ENCODE data around the gene DDX39A. TPM values are rescaled to one million over a fixed set of nuclear protein-coding genes. Genes with fewer than 3 reads are reported as not detected.

DDX39A gene
- total and polyA plus RNA-seq, 3 donors from 2014 or later: 218 to 323 (median 295) TPM

DNA sequence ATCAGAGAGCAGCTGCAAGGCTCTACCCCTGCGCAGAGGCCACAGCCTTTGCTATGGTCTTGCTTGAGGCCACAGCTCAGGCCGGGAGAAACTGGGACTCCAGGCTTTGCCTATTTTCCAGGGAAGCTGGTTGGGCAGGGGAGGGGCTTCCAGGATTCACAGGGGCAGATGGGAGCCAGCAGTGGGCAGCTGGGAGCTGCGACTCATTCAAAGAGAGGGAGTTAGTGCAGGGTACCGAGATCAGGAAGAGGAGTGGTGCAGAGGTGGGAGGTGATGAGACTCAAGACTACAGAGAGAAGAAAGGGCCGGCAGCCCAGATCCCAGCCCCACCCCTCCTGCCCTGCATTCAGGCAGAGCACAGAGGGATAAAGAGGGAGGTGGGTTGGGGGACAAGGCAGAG is 25.8 kb downstream of the DDX39A start:
- no peaks in the 10 kb centered on the region for H3K9me3 ChIP-seq
- no peak overlapping the region for H3K4me3 ChIP-seq
- DNase-seq: no peak
- 78 to 83% methylated on average over 5 of the region's 5 CpGs for WGBS, 2 donors
- intact Hi-C loops (cut with DNase I; ENCODE audit: low total_unique reads): no loop called here
- H3K4me1 ChIP-seq: no peaks in the 10 kb centered on the region
- no peaks in the 10 kb centered on the region for H3K36me3 ChIP-seq (ENCODE audit: low read depth, missing control alignments)
- TF ChIP-seq, protein P1, sequence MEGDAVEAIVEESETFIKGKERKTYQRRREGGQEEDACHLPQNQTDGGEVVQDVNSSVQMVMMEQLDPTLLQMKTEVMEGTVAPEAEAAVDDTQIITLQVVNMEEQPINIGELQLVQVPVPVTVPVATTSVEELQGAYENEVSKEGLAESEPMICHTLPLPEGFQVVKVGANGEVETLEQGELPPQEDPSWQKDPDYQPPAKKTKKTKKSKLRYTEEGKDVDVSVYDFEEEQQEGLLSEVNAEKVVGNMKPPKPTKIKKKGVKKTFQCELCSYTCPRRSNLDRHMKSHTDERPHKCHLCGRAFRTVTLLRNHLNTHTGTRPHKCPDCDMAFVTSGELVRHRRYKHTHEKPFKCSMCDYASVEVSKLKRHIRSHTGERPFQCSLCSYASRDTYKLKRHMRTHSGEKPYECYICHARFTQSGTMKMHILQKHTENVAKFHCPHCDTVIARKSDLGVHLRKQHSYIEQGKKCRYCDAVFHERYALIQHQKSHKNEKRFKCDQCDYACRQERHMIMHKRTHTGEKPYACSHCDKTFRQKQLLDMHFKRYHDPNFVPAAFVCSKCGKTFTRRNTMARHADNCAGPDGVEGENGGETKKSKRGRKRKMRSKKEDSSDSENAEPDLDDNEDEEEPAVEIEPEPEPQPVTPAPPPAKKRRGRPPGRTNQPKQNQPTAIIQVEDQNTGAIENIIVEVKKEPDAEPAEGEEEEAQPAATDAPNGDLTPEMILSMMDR (IDR thresholded peaks at IDR 0.05): no peak
- TF ChIP-seq POLR2A (IDR thresholded peaks at IDR 0.05): no peak
- no peak overlapping the region for H3K27ac ChIP-seq
- H3K27me3 ChIP-seq: no peaks in the 10 kb centered on the region

DNA sequence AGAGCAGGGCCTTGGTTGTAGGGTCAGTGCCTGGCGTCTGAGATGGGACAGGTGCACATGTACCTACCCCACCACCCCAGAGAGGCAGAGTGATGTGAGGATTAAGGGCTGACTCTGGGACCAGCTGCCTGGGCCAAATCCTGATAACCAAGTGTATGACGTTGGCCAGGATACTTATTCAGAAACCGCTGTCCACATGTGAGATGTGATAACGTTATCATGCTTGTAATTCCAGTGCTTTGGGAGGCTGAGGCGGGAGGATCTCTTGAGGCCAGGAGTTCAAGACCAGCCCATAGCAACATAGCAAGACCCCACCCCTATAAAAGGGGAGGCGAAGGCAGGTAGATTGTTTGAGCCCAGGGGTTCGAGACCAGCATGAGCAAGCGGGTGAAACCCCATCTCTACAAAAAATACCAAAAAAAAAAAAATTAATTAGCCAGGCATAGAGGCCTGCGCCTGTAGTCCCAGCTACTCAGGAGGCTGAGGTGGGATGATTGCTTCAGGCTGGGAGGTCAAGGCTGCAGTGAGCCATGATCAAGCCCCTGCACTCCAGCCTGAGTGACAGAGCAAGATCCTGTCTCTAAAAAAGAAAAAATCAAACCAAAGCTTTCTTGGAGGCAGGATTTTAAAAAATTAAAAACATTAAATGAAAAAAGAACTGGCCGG is 27.9 kb downstream of the DDX39A start:
- Histone ChIP-seq H3K9me3 (no peaks in the 10 kb centered on the region), H3K36me3 (ENCODE audit: low read depth, missing control alignments) (no peaks in the 10 kb centered on the region), H3K4me1 (no peaks in the 10 kb centered on the region), H3K27ac (no peak overlapping the region), H3K4me3 (no peak overlapping the region), H3K27me3 (no peaks in the 10 kb centered on the region)
- intact Hi-C loops (cut with DNase I; ENCODE audit: low total_unique reads): no loop called here
- no peak for TF ChIP-seq POLR2A (IDR thresholded peaks at IDR 0.05)
- TF ChIP-seq, protein P1 (IDR thresholded peaks at IDR 0.05): no peak
- WGBS, 2 donors: 81 to 82% methylated on average over 10 of the region's 10 CpGs
- no peak for DNase-seq

DNA sequence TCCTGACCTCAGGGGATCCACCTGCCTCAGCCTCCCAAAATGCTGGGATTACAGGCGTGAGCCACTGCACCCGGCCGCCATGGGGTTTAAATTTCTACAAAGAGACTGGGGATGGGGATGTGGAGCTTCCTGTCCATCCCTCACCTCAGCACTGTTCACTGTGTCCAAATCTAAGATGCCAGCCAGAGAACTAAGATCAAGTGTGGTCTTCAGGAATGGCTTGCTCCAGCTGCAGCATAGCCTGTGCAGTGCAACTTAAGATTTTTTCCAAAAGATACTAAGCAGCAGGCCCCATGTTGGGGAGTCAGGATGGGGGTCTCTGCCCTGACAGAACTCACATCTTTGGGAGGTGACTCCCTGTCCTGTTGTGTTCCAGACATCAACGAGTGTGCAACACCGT is 28.6 kb downstream of the DDX39A start:
- no peak overlapping the region for H3K27ac ChIP-seq
- no peaks in the 10 kb centered on the region for H3K4me1 ChIP-seq
- no peaks in the 10 kb centered on the region for H3K9me3 ChIP-seq
- no peaks in the 10 kb centered on the region for H3K27me3 ChIP-seq
- 98% methylated on average over 5 of the region's 5 CpGs for WGBS, 2 donors
- DNase-seq: no peak
- intact Hi-C loops (cut with DNase I; ENCODE audit: low total_unique reads): no loop called here
- H3K36me3 ChIP-seq (ENCODE audit: low read depth, missing control alignments): no peaks in the 10 kb centered on the region
- no peak overlapping the region for H3K4me3 ChIP-seq
- TF ChIP-seq POLR2A (IDR thresholded peaks at IDR 0.05): no peak
- TF ChIP-seq, protein P1 (IDR thresholded peaks at IDR 0.05): no peak

DNA sequence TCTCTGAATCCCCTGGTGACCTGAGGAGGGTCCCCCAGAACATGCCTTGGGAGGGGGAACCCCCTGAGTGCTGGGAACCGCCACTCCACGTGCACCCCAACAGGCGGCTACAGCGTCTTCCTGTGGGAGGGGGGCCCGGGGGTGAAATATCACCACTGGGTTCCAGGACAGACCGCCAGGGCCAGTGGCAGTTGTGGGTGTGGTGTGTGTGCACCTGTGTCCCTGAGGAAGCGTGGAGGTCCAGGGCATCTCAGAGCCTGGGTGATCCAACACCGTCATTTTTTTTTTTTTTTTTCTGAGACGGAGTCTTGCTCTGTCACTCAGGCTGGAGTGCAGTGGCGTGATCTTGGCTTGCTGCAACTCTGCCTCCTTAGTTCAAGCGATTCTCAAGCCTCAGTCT is 33.6 kb downstream of the DDX39A start:
- DNase-seq: no peak
- 79 to 88% methylated on average over 11 of the region's 11 CpGs for WGBS, 2 donors
- no peak overlapping the region for H3K27ac ChIP-seq
- H3K9me3 ChIP-seq: no peaks in the 10 kb centered on the region
- H3K27me3 ChIP-seq: no peaks in the 10 kb centered on the region
- TF ChIP-seq, protein P1 (IDR thresholded peaks at IDR 0.05): no peak
- TF ChIP-seq POLR2A (IDR thresholded peaks at IDR 0.05): no peak
- intact Hi-C loops (cut with DNase I; ENCODE audit: low total_unique reads): no loop called here
- peaks cover 13% of the 10 kb centered on the region for H3K4me1 ChIP-seq
- H3K4me3 ChIP-seq: no peak overlapping the region
- no peaks in the 10 kb centered on the region for H3K36me3 ChIP-seq (ENCODE audit: low read depth, missing control alignments)
